HEK293 (cell line): ENCODE results near the gene ZSCAN16.

Source experiments
- CTCF ChIA-PET: fragments of 350-600 bp; formaldehyde crosslinking; extraction: SDS; loops from one replicate; lab custom pipeline; 2021; ENCODE audit warnings: antibody characterized with exemption; lab: Yijun Ruan, JAX
- POLR2A ChIA-PET: fragments of 300-600 bp; formaldehyde crosslinking; extraction: SDS; loops from one replicate; lab custom pipeline; 2020; ENCODE audit warnings: antibody characterized with exemption, inconsistent platforms; lab: Yijun Ruan, JAX
- H3K27ac ChIP-seq: fragments of 200-500 bp; sonication (Bioruptor generic); 2 replicates; pipeline ENCODE4 v1.5.1; 2014; ENCODE audit warnings: low read depth, low read length, control low read depth, inconsistent platforms; ENCODE audit errors: extremely low read depth
- H3K36me3 ChIP-seq, 2 experiments: fragments of 200-500 bp in 1 of 2; sonication (Bioruptor generic) in 1 of 2; 1 replicate in 1 of 2; 2 replicates in 1 of 2; pipeline ENCODE4 v1.5.1; 2014 to 2017; ENCODE audit warnings: inconsistent platforms in 2 of 2, low read length in 2 of 2; ENCODE audit not compliant: control insufficient read depth in 2 of 2, insufficient read depth in 1 of 2
- H3K4me1 ChIP-seq: fragments of 200-500 bp; sonication (Bioruptor generic); 2 replicates; pipeline ENCODE4 v1.5.1; 2014; ENCODE audit warnings: mild to moderate bottlenecking, low read length, inconsistent platforms; ENCODE audit not compliant: control insufficient read depth, insufficient read depth
- H3K4me3 ChIP-seq: 2 replicates; pipeline ENCODE4 v1.5.1; 2011; ENCODE audit warnings: low read depth, mild to moderate bottlenecking, control low read depth, low read length, moderate library complexity
- H3K9me3 ChIP-seq: fragments of 200-500 bp; sonication (Bioruptor generic); 2 replicates; pipeline ENCODE4 v1.5.1; 2014; ENCODE audit warnings: low read depth, low read length, inconsistent platforms; ENCODE audit not compliant: control insufficient read depth, insufficient read depth
- FEZF1 ChIP-seq: fragments of 450-650 bp; formaldehyde crosslinking; IDR thresholded peaks from 2 replicates; pipeline ENCODE4 v1.5.1; 2016; ENCODE audit warnings: missing biosample characterization, missing genetic modification characterization
- INSM2 ChIP-seq: fragments of 450-650 bp; formaldehyde crosslinking; IDR thresholded peaks from 2 replicates; pipeline ENCODE4 v1.5.1; 2016; ENCODE audit warnings: missing biosample characterization, missing genetic modification characterization
- MYNN ChIP-seq: fragments of 450-650 bp; formaldehyde crosslinking; IDR thresholded peaks from 2 replicates; pipeline ENCODE4 v1.5.1; 2016; ENCODE audit warnings: missing biosample characterization, missing genetic modification characterization, borderline replicate concordance
- SALL2 ChIP-seq: fragments of 450-650 bp; formaldehyde crosslinking; IDR thresholded peaks from 2 replicates; pipeline ENCODE4 v1.5.0; 2017; ENCODE audit warnings: missing biosample characterization, mild to moderate bottlenecking, missing genetic modification characterization, borderline replicate concordance
- WT1 ChIP-seq: fragments of 450-650 bp; formaldehyde crosslinking; IDR thresholded peaks from 2 replicates; pipeline ENCODE4 v1.5.1; 2016; ENCODE audit warnings: missing biosample characterization, missing genetic modification characterization
- ZFP3 ChIP-seq: fragments of 450-650 bp; formaldehyde crosslinking; IDR thresholded peaks from 2 replicates; pipeline ENCODE4 v1.5.1; 2016; ENCODE audit warnings: low read depth, missing biosample characterization, missing genetic modification characterization
- ZNF18 ChIP-seq: fragments of 450-650 bp; formaldehyde crosslinking; IDR thresholded peaks from 2 replicates; pipeline ENCODE4 v1.5.1; 2016; ENCODE audit warnings: missing biosample characterization, missing genetic modification characterization
- ZNF221 ChIP-seq: fragments of 450-650 bp; formaldehyde crosslinking; IDR thresholded peaks from 2 replicates; pipeline ENCODE4 v1.5.1; 2017; ENCODE audit warnings: missing biosample characterization, missing genetic modification characterization, borderline replicate concordance
- ZNF26 ChIP-seq: fragments of 450-650 bp; formaldehyde crosslinking; IDR thresholded peaks from 2 replicates; pipeline ENCODE4 v1.5.1; 2016; ENCODE audit warnings: missing biosample characterization, missing genetic modification characterization
- ZNF311 ChIP-seq: fragments of 450-650 bp; formaldehyde crosslinking; IDR thresholded peaks from 2 replicates; pipeline ENCODE4 v1.5.1; 2017; ENCODE audit warnings: missing biosample characterization, missing genetic modification characterization, borderline replicate concordance
- ZNF416 ChIP-seq: fragments of 450-650 bp; formaldehyde crosslinking; IDR thresholded peaks from 2 replicates; pipeline ENCODE4 v1.5.1; 2016; ENCODE audit warnings: missing biosample characterization, missing genetic modification characterization
- ZNF423 ChIP-seq: fragments of 450-650 bp; formaldehyde crosslinking; IDR thresholded peaks from 2 replicates; pipeline ENCODE4 v1.5.1; 2016; ENCODE audit warnings: missing biosample characterization, missing genetic modification characterization
- ZNF433 ChIP-seq: fragments of 450-650 bp; formaldehyde crosslinking; IDR thresholded peaks from 2 replicates; pipeline ENCODE4 v1.5.1; 2016; ENCODE audit warnings: missing biosample characterization, missing genetic modification characterization, low read depth
- ZNF513 ChIP-seq: fragments of 450-650 bp; IDR thresholded peaks from 2 replicates; pipeline ENCODE4 v1.5.1; 2018; ENCODE audit warnings: missing biosample characterization, missing genetic modification characterization
- ZNF596 ChIP-seq: fragments of 450-650 bp; IDR thresholded peaks from 2 replicates; pipeline ENCODE4 v1.5.0; 2018; ENCODE audit warnings: missing biosample characterization, mild to moderate bottlenecking, missing genetic modification characterization, moderate library complexity
- ZNF623 ChIP-seq: fragments of 450-650 bp; formaldehyde crosslinking; IDR thresholded peaks from 2 replicates; pipeline ENCODE4 v1.5.1; 2016; ENCODE audit warnings: missing biosample characterization, missing genetic modification characterization
- ZNF624 ChIP-seq: fragments of 450-650 bp; formaldehyde crosslinking; IDR thresholded peaks from 2 replicates; pipeline ENCODE4 v1.5.1; 2017; ENCODE audit warnings: missing biosample characterization, missing genetic modification characterization
- ZNF645 ChIP-seq: fragments of 450-650 bp; formaldehyde crosslinking; IDR thresholded peaks from 2 replicates; pipeline ENCODE4; 2016; ENCODE audit warnings: missing biosample characterization, missing genetic modification characterization
- ZNF670 ChIP-seq: fragments of 450-650 bp; formaldehyde crosslinking; IDR thresholded peaks from 2 replicates; pipeline ENCODE4 v1.5.1; 2016; ENCODE audit warnings: missing biosample characterization, missing genetic modification characterization, low read depth
- ZNF677 ChIP-seq: fragments of 450-650 bp; IDR thresholded peaks from 2 replicates; pipeline ENCODE4 v1.5.0; 2018; ENCODE audit warnings: missing biosample characterization, mild to moderate bottlenecking, missing genetic modification characterization, moderate library complexity
- ZNF692 ChIP-seq: fragments of 450-650 bp; formaldehyde crosslinking; IDR thresholded peaks from 2 replicates; pipeline ENCODE4 v1.5.1; 2016; ENCODE audit warnings: missing biosample characterization, missing genetic modification characterization
- ZNF776 ChIP-seq: fragments of 450-650 bp; formaldehyde crosslinking; IDR thresholded peaks from 2 replicates; pipeline ENCODE4 v1.5.0; 2017; ENCODE audit warnings: missing biosample characterization, missing genetic modification characterization, borderline replicate concordance

The ZSCAN16 gene

GRCh38 chr6:28165563-28165962 lies 41.2 kb downstream of the ZSCAN16 start:
- TF ChIP-seq ZNF677 (tag by site-specific recombination) (no peak), ZNF623 (tag by site-specific recombination) (no peak), ZNF18 (tag by site-specific recombination) (no peak), INSM2 (tag by site-specific recombination) (no peak), ZNF596 (tag by site-specific recombination) (no peak), ZNF221 (tag by site-specific recombination) (no peak), ZNF26 (tag by site-specific recombination) (no peak), ZNF513 (tag by site-specific recombination) (no peak), ZNF670 (no peak), WT1 (tag by site-specific recombination) (no peak), FEZF1 (tag by site-specific recombination) (no peak), ZFP3 (tag by site-specific recombination) (no peak), ZNF311 (tag by site-specific recombination) (no peak), ZNF692 (no peak), ZNF433 (tag by site-specific recombination) (no peak)
- no peak overlapping the region for H3K4me3 ChIP-seq
- CTCF ChIA-PET, result interaction anchor here (0.7 kb wide), 1 partner anchor 270 kb away, joined by 3 read pairs; no protein-coding TSS in a partner anchor
- no peaks in the 10 kb centered on the region for H3K9me3 ChIP-seq
- H3K4me1 ChIP-seq, result peaks cover 3% of the 10 kb centered on the region; the same call in 1 of the 2 replicates
- H3K36me3 ChIP-seq, result peaks cover 0 to 41% of the 10 kb centered on the region in 2 experiments; a peak in 1 of 3 replicates
- H3K27ac ChIP-seq, result no peak overlapping the region
- POLR2A ChIA-PET, result interaction anchor here (0.9 kb wide), 1 partner anchor 24 kb away, joined by 4 read pairs; the partner anchor contains the start of gene ZKSCAN8

- H3K27ac ChIP-seq, result no peak overlapping the region
- peaks cover 0 to 52% of the 10 kb centered on the region in 2 experiments; a peak in 1 of 3 replicates for H3K36me3 ChIP-seq
- TF ChIP-seq ZNF623 (tag by site-specific recombination) (no peak), MYNN (tag by site-specific recombination) (no peak), ZNF624 (tag by site-specific recombination) (no peak), ZNF423 (no peak), ZNF776 (tag by site-specific recombination) (no peak), ZNF645 (tag by site-specific recombination) (no peak), ZNF416 (tag by site-specific recombination) (no peak), SALL2 (tag by site-specific recombination) (no peak)
- TF ChIP-seq, all 188 proteins: peak for 0
- CTCF ChIA-PET, result no interaction called here
- Histone ChIP-seq H3K9me3 (no peaks in the 10 kb centered on the region), H3K4me1 (peaks cover 2% of the 10 kb centered on the region; the same call in 1 of the 2 replicates), H3K4me3 (no peak overlapping the region)
- POLR2A ChIA-PET, result no interaction called here
Measured at GRCh38 chr6:28167068-28167467, 42.7 kb downstream of the ZSCAN16 start.
